Measurements from ENCODE around the gene NEMF. TPM values are rescaled to one million over a fixed set of nuclear protein-coding genes. Genes with fewer than 3 reads are reported as not detected.
"Not testable (repeated sequence)": the region's sequence is repeated elsewhere in the genome, so short reads cannot be mapped to it uniquely, and the experiment has no call there.

Gene NEMF
- total RNA-seq, 4 donors from 2014 or later, result 43.6 to 91.3 (median 68.6) TPM

DNA sequence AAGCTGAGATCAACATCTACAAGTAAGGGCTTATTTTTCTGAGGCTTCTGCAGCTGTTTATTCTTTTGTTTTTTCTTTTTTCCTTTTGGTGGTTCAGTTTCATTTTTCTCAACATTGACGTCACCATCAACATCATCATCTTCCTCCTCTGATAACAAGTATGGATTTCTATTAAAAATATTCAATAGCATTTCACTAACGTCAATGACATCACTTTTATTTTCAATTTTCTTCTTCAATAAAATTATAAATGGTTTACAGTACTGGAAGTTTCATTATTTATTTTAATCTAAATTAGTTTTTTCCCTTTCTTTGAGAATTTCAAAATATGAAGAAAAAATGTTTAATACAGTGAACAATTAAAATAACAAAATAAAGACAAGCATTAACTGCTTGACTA, 23.9 kb downstream of the NEMF start:
- Histone ChIP-seq H3K4me1 (no peaks in the 10 kb centered on the region), H3K36me3 (peaks cover 8 to 100% of the 10 kb centered on the region in 2 donors), H3K9me3 (no peaks in the 10 kb centered on the region), H3K27ac (no peak overlapping the region), H3K4me3 (no peak overlapping the region), H3K27me3 (no peaks in the 10 kb centered on the region)
- TF ChIP-seq POLR2A (IDR thresholded peaks at IDR 0.05) (no peak), EP300 (IDR thresholded peaks at IDR 0.05) (no peak), POLR2AphosphoS5 (IDR thresholded peaks at IDR 0.05) (no peak)
- TF ChIP-seq, protein P1, sequence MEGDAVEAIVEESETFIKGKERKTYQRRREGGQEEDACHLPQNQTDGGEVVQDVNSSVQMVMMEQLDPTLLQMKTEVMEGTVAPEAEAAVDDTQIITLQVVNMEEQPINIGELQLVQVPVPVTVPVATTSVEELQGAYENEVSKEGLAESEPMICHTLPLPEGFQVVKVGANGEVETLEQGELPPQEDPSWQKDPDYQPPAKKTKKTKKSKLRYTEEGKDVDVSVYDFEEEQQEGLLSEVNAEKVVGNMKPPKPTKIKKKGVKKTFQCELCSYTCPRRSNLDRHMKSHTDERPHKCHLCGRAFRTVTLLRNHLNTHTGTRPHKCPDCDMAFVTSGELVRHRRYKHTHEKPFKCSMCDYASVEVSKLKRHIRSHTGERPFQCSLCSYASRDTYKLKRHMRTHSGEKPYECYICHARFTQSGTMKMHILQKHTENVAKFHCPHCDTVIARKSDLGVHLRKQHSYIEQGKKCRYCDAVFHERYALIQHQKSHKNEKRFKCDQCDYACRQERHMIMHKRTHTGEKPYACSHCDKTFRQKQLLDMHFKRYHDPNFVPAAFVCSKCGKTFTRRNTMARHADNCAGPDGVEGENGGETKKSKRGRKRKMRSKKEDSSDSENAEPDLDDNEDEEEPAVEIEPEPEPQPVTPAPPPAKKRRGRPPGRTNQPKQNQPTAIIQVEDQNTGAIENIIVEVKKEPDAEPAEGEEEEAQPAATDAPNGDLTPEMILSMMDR (IDR thresholded peaks at IDR 0.05), result no peak
- no peak for ATAC-seq
- 66 to 80% methylated on average over 2 of the region's 2 CpGs for WGBS, 2 donors (ENCODE audit: low coverage in 1 of 2)

DNA sequence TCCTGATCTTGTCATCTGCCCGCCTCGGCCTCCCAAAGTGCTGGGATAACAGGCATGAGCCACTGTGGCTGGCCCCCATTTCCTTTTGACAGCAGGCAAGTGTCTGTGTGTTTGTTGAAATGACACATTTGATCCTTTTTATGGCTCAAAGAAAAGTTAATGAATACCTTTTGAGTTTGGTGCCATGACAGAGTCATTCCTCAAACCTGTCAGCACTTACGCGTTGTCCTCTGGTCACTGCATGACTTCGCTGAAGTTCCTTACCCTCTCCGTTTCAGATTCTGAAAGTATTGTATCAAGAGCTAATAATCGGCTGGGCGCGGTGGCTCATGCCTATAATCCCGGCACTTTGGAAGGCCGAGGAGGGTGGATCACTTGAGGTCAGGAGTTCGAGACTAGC, 32.4 kb downstream of the NEMF start:
- peaks cover 6 to 92% of the 10 kb centered on the region in 2 donors for H3K36me3 ChIP-seq
- WGBS, 2 donors (ENCODE audit: low coverage in 1 of 2), result 97% methylated on average over 12 of the region's 12 CpGs; no CpG with 5 or more reads in 1 of the 2 donors
- TF ChIP-seq POLR2AphosphoS5 (IDR thresholded peaks at IDR 0.05), result no peak
- TF ChIP-seq, protein P1 (IDR thresholded peaks at IDR 0.05), result no peak
- no peak for TF ChIP-seq POLR2A (IDR thresholded peaks at IDR 0.05)
- no peak for TF ChIP-seq EP300 (IDR thresholded peaks at IDR 0.05)

GRCh38 chr14:49816844-49817243, 35.7 kb downstream of the NEMF start:
- H3K4me3 ChIP-seq, result no peak overlapping the region
- no peak for ATAC-seq
- no peak for TF ChIP-seq POLR2A (IDR thresholded peaks at IDR 0.05)
- peaks cover 18 to 92% of the 10 kb centered on the region in 2 donors for H3K36me3 ChIP-seq
- no peak overlapping the region for H3K27ac ChIP-seq
- 94 to 100% methylated on average over 3 of the region's 3 CpGs for WGBS, 2 donors (ENCODE audit: low coverage in 1 of 2)
- no peaks in the 10 kb centered on the region for H3K27me3 ChIP-seq
- H3K9me3 ChIP-seq, result peaks cover 0 to 18% (median 2%) of the 10 kb centered on the region in 3 donors
- no peaks in the 10 kb centered on the region for H3K4me1 ChIP-seq

More for the DNA sequence above, 32.4 kb downstream of the NEMF start:
- Histone ChIP-seq H3K4me1 (no peaks in the 10 kb centered on the region), H3K9me3 (peaks cover 0 to 8% (median 2%) of the 10 kb centered on the region in 3 donors), H3K27me3 (no peaks in the 10 kb centered on the region), H3K4me3 (no peak overlapping the region), H3K27ac (no peak overlapping the region)
- no peak for ATAC-seq

- H3K27ac ChIP-seq, H3K4me3 ChIP-seq, ATAC-seq, H3K4me1 ChIP-seq, H3K27me3 ChIP-seq: not testable (repeated sequence)
- 93 to 97% methylated on average over 2 of the region's 2 CpGs for WGBS, 2 donors (ENCODE audit: low coverage in 1 of 2)
- Histone ChIP-seq H3K9me3 (peaks cover 0 to 20% (median 2%) of the 10 kb centered on the region in 3 donors), H3K36me3 (peaks cover 20 to 96% of the 10 kb centered on the region in 2 donors)
Measured at GRCh38 chr14:49816118-49816517, 36.5 kb downstream of the NEMF start.

GRCh38 chr14:49808780-49809179, 43.8 kb downstream of the NEMF start:
- TF ChIP-seq, protein P1 (IDR thresholded peaks at IDR 0.05), result no peak
- no peak for TF ChIP-seq EP300 (IDR thresholded peaks at IDR 0.05)
- no peak for TF ChIP-seq POLR2A (IDR thresholded peaks at IDR 0.05)
- no peak for TF ChIP-seq POLR2AphosphoS5 (IDR thresholded peaks at IDR 0.05)
- 0% methylated on average over 1 of the region's 1 CpG for WGBS, 2 donors (ENCODE audit: low coverage in 1 of 2)
- no peak for ATAC-seq

DNA sequence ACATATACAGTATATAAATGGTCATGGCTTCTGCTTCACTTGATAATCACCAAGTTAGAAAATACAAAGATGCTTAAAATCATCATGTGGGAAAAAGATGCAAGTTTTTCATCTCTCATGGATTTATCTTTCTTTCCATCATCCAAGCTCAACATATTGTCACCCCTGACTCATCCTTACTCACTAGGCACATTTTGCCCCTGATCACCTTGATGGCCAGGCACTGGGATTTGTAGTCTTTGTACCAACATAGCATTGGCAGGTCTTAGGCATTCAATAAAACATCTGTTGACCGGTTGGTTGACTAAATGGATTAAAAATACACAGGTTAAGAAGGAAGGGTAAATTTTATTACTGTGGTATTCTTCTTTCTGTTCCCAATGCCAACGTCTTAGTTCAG, 56.6 kb downstream of the NEMF start:
- no peak overlapping the region for H3K27ac ChIP-seq
- no peak for TF ChIP-seq EP300 (IDR thresholded peaks at IDR 0.05)
- no peak overlapping the region for H3K4me3 ChIP-seq
- no peaks in the 10 kb centered on the region for H3K9me3 ChIP-seq
- no peak for ATAC-seq
- no peaks in the 10 kb centered on the region for H3K27me3 ChIP-seq
- H3K4me1 ChIP-seq, result no peaks in the 10 kb centered on the region
- H3K36me3 ChIP-seq, result peaks cover 11 to 100% of the 10 kb centered on the region in 2 donors
- 80 to 92% methylated on average over 2 of the region's 2 CpGs for WGBS, 2 donors (ENCODE audit: low coverage in 1 of 2)

More at GRCh38 chr14:49808780-49809179, 43.8 kb downstream of the NEMF start:
- Histone ChIP-seq H3K36me3 (peaks cover 10 to 92% of the 10 kb centered on the region in 2 donors), H3K27ac (no peak overlapping the region), H3K9me3 (peaks cover 0 to 12% (median 0%) of the 10 kb centered on the region in 3 donors), H3K4me1 (no peaks in the 10 kb centered on the region), H3K27me3 (no peaks in the 10 kb centered on the region), H3K4me3 (no peak overlapping the region)

All from gastroesophageal sphincter (tissue), 4 donors.